Measurements from ENCODE around the gene FZD10.

GRCh38 chr12:130151846-130152245 lies 10.4 kb upstream of the FZD10 start:
- TF ChIP-seq REST (IDR thresholded peaks at IDR 0.05; ENCODE audit: insufficient read depth in 1 of 2, low read depth in 2 of 2, low read length in 2 of 2) (no peak), FOXP2 (optimal IDR thresholded peaks at IDR 0.05; ENCODE audit: borderline replicate concordance, extremely low read depth, extremely low read length, insufficient read depth) (no peak), TAF1 (IDR thresholded peaks at IDR 0.05; ENCODE audit: borderline replicate concordance, insufficient read depth, low read length) (no peak)
